Naive thymus-derived CD8-positive, alpha-beta T cell (primary cell): ENCODE data around the gene KIF25. TPM values are rescaled to one million over a fixed set of nuclear protein-coding genes. Genes with fewer than 3 reads are reported as not detected.

ENCODE experiments used
- ATAC-seq, 2 donors: fragments of 150-1000 bp; cut with Tn5 transposase in 1 of 2; sonication (Bioruptor Pico), chemical (Tn5 transposase) in 1 of 2; 1 replicate in 1 of 2; 2 replicates in 1 of 2; pipeline ENCODE4 v1.10.0; 2021; ENCODE audit warnings: mild to moderate bottlenecking in 2 of 2, moderate library complexity in 2 of 2
- POLR2A ChIA-PET: fragments of 350-600 bp; sonication (Branson Sonifier 250); formaldehyde crosslinking; loops from one replicate; lab custom pipeline; 2021; ENCODE audit warnings: antibody characterized with exemption; lab: Charles Lee
- DNase-seq, 10 donors: peaks; one replicate each; pipeline versions ENCODE4 v3.0.0 to v3.0.0-alpha.2; 2020 to 2022
- H3K27ac Mint-ChIP-seq, 10 donors: one replicate each; pipeline ENCODE4 v1.8.0; 2020 to 2022; ENCODE audit warnings: mild to moderate bottlenecking in 10 of 10, mixed read lengths in 10 of 10, moderate library complexity in 4 of 10, inconsistent platforms in 1 of 10
- H3K27me3 Mint-ChIP-seq, 5 donors: one replicate each; pipeline ENCODE4 v1.8.0; 2021 to 2022; ENCODE audit warnings: mixed read lengths in 5 of 5
- H3K36me3 Mint-ChIP-seq, 3 donors: one replicate each; pipeline ENCODE4 v1.8.0; 2020 to 2022; ENCODE audit warnings: mixed read lengths in 3 of 3, mild to moderate bottlenecking in 2 of 3, inconsistent platforms in 1 of 3
- H3K4me1 Mint-ChIP-seq, 4 donors: one replicate each; pipeline ENCODE4 v1.8.0; 2021 to 2022; ENCODE audit warnings: mixed read lengths in 4 of 4
- H3K4me3 Mint-ChIP-seq, 10 donors: one replicate each; pipeline ENCODE4 v1.8.0; 2020 to 2022; ENCODE audit warnings: mild to moderate bottlenecking in 10 of 10, mixed read lengths in 10 of 10, moderate library complexity in 6 of 10, inconsistent platforms in 1 of 10
- H3K9me3 Mint-ChIP-seq, 9 donors: one replicate each; pipeline ENCODE4 v1.8.0; 2020 to 2022; ENCODE audit warnings: mixed read lengths in 9 of 9, mild to moderate bottlenecking in 3 of 9, inconsistent platforms in 1 of 9, moderate library complexity in 1 of 9
- polyA plus RNA-seq, 3 donors: library from polyadenylated mRNA; unstranded; fragments of 300-500 nt; fragmentation: Illumina TruSeq; gene quantifications; one replicate each; pipeline ENCODE4 v1.2.3, GENCODE V29; 2021
- total RNA-seq, 8 experiments: library from RNA in 2 of 8; stranded (reverse) in 2 of 8; gene quantifications; one replicate each; pipeline ENCODE4 v1.2.3 and lab custom pipeline; 2021 to 2026

Gene KIF25
- total and polyA plus RNA-seq, 5 experiments from 2014 or later = not detected

GRCh38 chr6:168045706-168046620, 48.5 kb downstream of the KIF25 start:
- no peak for ATAC-seq
- POLR2A ChIA-PET = no interaction called here
- DNase-seq = no peak
- H3K4me3 Mint-ChIP-seq = no peak overlapping the region
- H3K4me1 Mint-ChIP-seq = no peaks in the 10 kb centered on the region
- peaks cover 0 to 15% (median 8%) of the 10 kb centered on the region in 9 donors for H3K9me3 Mint-ChIP-seq
- H3K27ac Mint-ChIP-seq = no peak overlapping the region
- no peaks in the 10 kb centered on the region for H3K27me3 Mint-ChIP-seq
- H3K36me3 Mint-ChIP-seq = peaks cover 0 to 5% (median 0%) of the 10 kb centered on the region in 3 donors

GRCh38 chr6:168046696-168047095, 49.2 kb downstream of the KIF25 start:
- no peaks in the 10 kb centered on the region for H3K36me3 Mint-ChIP-seq
- ATAC-seq (no peak), DNase-seq (no peak)
- H3K4me3 Mint-ChIP-seq = no peak overlapping the region
- POLR2A ChIA-PET = no interaction called here
- peaks cover 0 to 7% (median under 1%) of the 10 kb centered on the region in 9 donors for H3K9me3 Mint-ChIP-seq
- H3K27me3 Mint-ChIP-seq = no peaks in the 10 kb centered on the region
- H3K4me1 Mint-ChIP-seq = no peaks in the 10 kb centered on the region
- H3K27ac Mint-ChIP-seq = no peak overlapping the region

- ATAC-seq (no peak), DNase-seq (no peak)
- no peaks in the 10 kb centered on the region for H3K27me3 Mint-ChIP-seq
- POLR2A ChIA-PET = no interaction called here
- no peaks in the 10 kb centered on the region for H3K9me3 Mint-ChIP-seq
- no peak overlapping the region for H3K4me3 Mint-ChIP-seq
- no peaks in the 10 kb centered on the region for H3K4me1 Mint-ChIP-seq
- H3K36me3 Mint-ChIP-seq = no peaks in the 10 kb centered on the region
- H3K27ac Mint-ChIP-seq = no peak overlapping the region
Measured at GRCh38 chr6:168047841-168048723, 50.6 kb downstream of the KIF25 start.

GRCh38 chr6:168048724-168049025, 51.2 kb downstream of the KIF25 start:
- DNase-seq = no peak
- no peak for ATAC-seq
- H3K27me3 Mint-ChIP-seq = no peaks in the 10 kb centered on the region
- no peak overlapping the region for H3K4me3 Mint-ChIP-seq
- H3K4me1 Mint-ChIP-seq = no peaks in the 10 kb centered on the region
- no peak overlapping the region for H3K27ac Mint-ChIP-seq
- H3K36me3 Mint-ChIP-seq = no peaks in the 10 kb centered on the region
- POLR2A ChIA-PET = no interaction called here
- H3K9me3 Mint-ChIP-seq = no peaks in the 10 kb centered on the region

GRCh38 chr6:168049277-168049676, 51.8 kb downstream of the KIF25 start:
- no peak for DNase-seq
- Mint-ChIP-seq H3K4me1 (no peaks in the 10 kb centered on the region), H3K27me3 (no peaks in the 10 kb centered on the region), H3K9me3 (no peaks in the 10 kb centered on the region), H3K27ac (no peak overlapping the region), H3K4me3 (no peak overlapping the region), H3K36me3 (no peaks in the 10 kb centered on the region)
- no peak for ATAC-seq
- POLR2A ChIA-PET = no interaction called here

- DNase-seq (no peak), ATAC-seq (no peak)
- no peaks in the 10 kb centered on the region for H3K9me3 Mint-ChIP-seq
- POLR2A ChIA-PET = no interaction called here
- H3K36me3 Mint-ChIP-seq = no peaks in the 10 kb centered on the region
- no peak overlapping the region for H3K27ac Mint-ChIP-seq
- H3K27me3 Mint-ChIP-seq = no peaks in the 10 kb centered on the region
- H3K4me3 Mint-ChIP-seq = no peak overlapping the region
- H3K4me1 Mint-ChIP-seq = no peaks in the 10 kb centered on the region
Measured at GRCh38 chr6:168049706-168050224, 52.3 kb downstream of the KIF25 start.

GRCh38 chr6:168050225-168050880, 52.9 kb downstream of the KIF25 start:
- no peaks in the 10 kb centered on the region for H3K36me3 Mint-ChIP-seq
- H3K4me1 Mint-ChIP-seq = no peaks in the 10 kb centered on the region
- H3K9me3 Mint-ChIP-seq = no peaks in the 10 kb centered on the region
- ATAC-seq (no peak), DNase-seq (no peak)
- no peak overlapping the region for H3K4me3 Mint-ChIP-seq
- POLR2A ChIA-PET = no interaction called here
- no peak overlapping the region for H3K27ac Mint-ChIP-seq
- no peaks in the 10 kb centered on the region for H3K27me3 Mint-ChIP-seq

- no peak overlapping the region for H3K4me3 Mint-ChIP-seq
- DNase-seq = no peak
- no peak for ATAC-seq
- POLR2A ChIA-PET = no interaction called here
- H3K36me3 Mint-ChIP-seq = no peaks in the 10 kb centered on the region
- no peaks in the 10 kb centered on the region for H3K9me3 Mint-ChIP-seq
- H3K4me1 Mint-ChIP-seq = no peaks in the 10 kb centered on the region
- no peaks in the 10 kb centered on the region for H3K27me3 Mint-ChIP-seq
- H3K27ac Mint-ChIP-seq = no peak overlapping the region
Measured at GRCh38 chr6:168050881-168051586, 53.6 kb downstream of the KIF25 start.

- Mint-ChIP-seq H3K27ac (no peak overlapping the region), H3K4me3 (no peak overlapping the region), H3K9me3 (no peaks in the 10 kb centered on the region), H3K36me3 (no peaks in the 10 kb centered on the region), H3K27me3 (no peaks in the 10 kb centered on the region), H3K4me1 (no peaks in the 10 kb centered on the region)
- DNase-seq = no peak
- POLR2A ChIA-PET = no interaction called here
- ATAC-seq = no peak
Measured at GRCh38 chr6:168051648-168052047, 54.2 kb downstream of the KIF25 start.

GRCh38 chr6:168052291-168052891, 54.9 kb downstream of the KIF25 start:
- Mint-ChIP-seq H3K36me3 (no peaks in the 10 kb centered on the region), H3K4me3 (no peak overlapping the region), H3K27me3 (no peaks in the 10 kb centered on the region), H3K4me1 (no peaks in the 10 kb centered on the region), H3K27ac (no peak overlapping the region), H3K9me3 (no peaks in the 10 kb centered on the region)
- DNase-seq = no peak
- ATAC-seq = no peak
- POLR2A ChIA-PET = no interaction called here

- Mint-ChIP-seq H3K27me3 (no peaks in the 10 kb centered on the region), H3K27ac (no peak overlapping the region), H3K9me3 (no peaks in the 10 kb centered on the region), H3K4me1 (no peaks in the 10 kb centered on the region), H3K4me3 (no peak overlapping the region), H3K36me3 (no peaks in the 10 kb centered on the region)
- DNase-seq = no peak
- ATAC-seq = no peak
- POLR2A ChIA-PET = no interaction called here
Measured at GRCh38 chr6:168053086-168053956, 55.9 kb downstream of the KIF25 start.
